SK-N-SH treated with all-trans-retinoic acid at 6 μM for 48 hours (cell line): ENCODE results near the gene BEND5.

ENCODE experiments used
- ATAC-seq: fragments of 200-7000 bp; cut with Tn5 transposase; 3 replicates; pipeline ENCODE4 v1.9.1; 2020; ENCODE audit warnings: mild to moderate bottlenecking, moderate library complexity
- ARNTL ChIP-seq: fragments of 450-650 bp; formaldehyde crosslinking; IDR thresholded peaks from 2 replicates; pipeline ENCODE4 v1.5.0; 2020; ENCODE audit warnings: low read depth, mild to moderate bottlenecking, moderate library complexity, borderline replicate concordance
- BACH2 ChIP-seq: fragments of 250-450 bp; sonication (Bioruptor Pico); IDR thresholded peaks from 2 replicates; pipeline ENCODE4 v1.9.0; 2021; ENCODE audit warnings: mild to moderate bottlenecking, borderline replicate concordance
- CSDC2 ChIP-seq: fragments of 250-450 bp; sonication (Bioruptor Pico); IDR thresholded peaks from 2 replicates; pipeline ENCODE4 v1.5.0; 2020; ENCODE audit warnings: mild to moderate bottlenecking, moderate library complexity
- CSRNP3 ChIP-seq: fragments of 250-450 bp; sonication (Bioruptor Pico); IDR thresholded peaks from 2 replicates; pipeline ENCODE4 v1.5.1; 2021; ENCODE audit warnings: mild to moderate bottlenecking, moderate library complexity
- ESRRG ChIP-seq: fragments of 250-450 bp; sonication (Bioruptor Pico); IDR thresholded peaks from 2 replicates; pipeline ENCODE4 v1.6.1; 2021; ENCODE audit warnings: mild to moderate bottlenecking
- GLIS3 ChIP-seq: fragments of 250-450 bp; sonication (Bioruptor Pico); IDR thresholded peaks from 2 replicates; pipeline ENCODE4 v1.5.0; 2020; ENCODE audit warnings: mild to moderate bottlenecking, moderate library complexity
- ISL1 ChIP-seq: fragments of 250-450 bp; sonication (Bioruptor Pico); IDR thresholded peaks from 2 replicates; pipeline ENCODE4 v2.1.2; 2022; ENCODE audit warnings: mild to moderate bottlenecking, moderate library complexity
- OSR1 ChIP-seq: fragments of 250-450 bp; sonication (Bioruptor Pico); IDR thresholded peaks from 2 replicates; pipeline ENCODE4 v1.8.0; 2022; ENCODE audit warnings: moderate library complexity, mild to moderate bottlenecking, inconsistent platforms
- PPARA ChIP-seq: fragments of 250-450 bp; sonication (Bioruptor Pico); IDR thresholded peaks from 2 replicates; pipeline ENCODE4 v1.5.0; 2020; ENCODE audit warnings: mild to moderate bottlenecking, borderline replicate concordance
- RARB ChIP-seq: fragments of 250-450 bp; sonication (Bioruptor Pico); IDR thresholded peaks from 2 replicates; pipeline ENCODE4 v1.8.0; 2021; ENCODE audit warnings: mild to moderate bottlenecking, moderate library complexity
- SNAI2 ChIP-seq: fragments of 250-450 bp; sonication (Bioruptor Pico); IDR thresholded peaks from 2 replicates; pipeline ENCODE4 v1.5.0; 2020; ENCODE audit warnings: mild to moderate bottlenecking, moderate library complexity
- TCF4 ChIP-seq: fragments of 250-450 bp; sonication (Bioruptor Pico); IDR thresholded peaks from 2 replicates; pipeline ENCODE4 v1.8.0; 2021; ENCODE audit warnings: mild to moderate bottlenecking, moderate library complexity, borderline replicate concordance
- TOX ChIP-seq: fragments of 250-450 bp; sonication (Bioruptor Pico); IDR thresholded peaks from 2 replicates; pipeline ENCODE4 v1.8.0; 2021; ENCODE audit warnings: mild to moderate bottlenecking, moderate library complexity, borderline replicate concordance
- ZC3H10 ChIP-seq: fragments of 250-450 bp; sonication (Bioruptor Pico); IDR thresholded peaks from 2 replicates; pipeline ENCODE4 v1.5.1; 2021; ENCODE audit warnings: mild to moderate bottlenecking, moderate library complexity
- ZFP3 ChIP-seq: fragments of 250-450 bp; sonication (Bioruptor Pico); IDR thresholded peaks from 2 replicates; pipeline ENCODE4 v1.5.0; 2020; ENCODE audit warnings: mild to moderate bottlenecking, moderate library complexity
- ZFP30 ChIP-seq: fragments of 450-650 bp; formaldehyde crosslinking; IDR thresholded peaks from 2 replicates; pipeline ENCODE4 v1.5.0; 2022; ENCODE audit warnings: mild to moderate bottlenecking, moderate library complexity
- ZNF565 ChIP-seq: fragments of 450-650 bp; formaldehyde crosslinking; conservative IDR thresholded peaks from 2 replicates; pipeline ENCODE4 v1.5.0; 2020; ENCODE audit warnings: low read depth, mild to moderate bottlenecking, moderate library complexity
- ZNF70 ChIP-seq: fragments of 450-650 bp; formaldehyde crosslinking; IDR thresholded peaks from 2 replicates; pipeline ENCODE4 v1.5.0; 2020; ENCODE audit warnings: mild to moderate bottlenecking, moderate library complexity
- ZNF8 ChIP-seq: fragments of 450-650 bp; formaldehyde crosslinking; IDR thresholded peaks from 2 replicates; pipeline ENCODE4 v1.5.0; 2020; ENCODE audit warnings: mild to moderate bottlenecking, moderate library complexity
- TF ChIP-seq, protein P1 (sequence below): fragments of 250-450 bp; sonication (Bioruptor Pico); IDR thresholded peaks from 2 replicates; pipeline ENCODE4 v1.5.1; 2020; ENCODE audit warnings: low read depth, mild to moderate bottlenecking, moderate library complexity
- TF ChIP-seq, protein P2 (sequence below): fragments of 250-450 bp; sonication (Bioruptor Pico); IDR thresholded peaks from 2 replicates; pipeline ENCODE4 v1.5.0; 2020; ENCODE audit warnings: mild to moderate bottlenecking, moderate library complexity
- TF ChIP-seq, protein P3 (sequence below): fragments of 250-450 bp; sonication (Bioruptor Pico); IDR thresholded peaks from 2 replicates; pipeline ENCODE4 v1.8.0; 2021; ENCODE audit warnings: low read depth, mild to moderate bottlenecking, moderate library complexity, borderline replicate concordance
- TF ChIP-seq, protein P4 (sequence below): fragments of 250-450 bp; sonication (Bioruptor Pico); IDR thresholded peaks from 2 replicates; pipeline ENCODE4 v1.8.0; 2020; ENCODE audit warnings: mild to moderate bottlenecking, moderate library complexity, borderline replicate concordance

The BEND5 gene

GRCh38 chr1:48720929-48721328 is 55.8 kb downstream of the BEND5 start:
- TF ChIP-seq ISL1 (CRISPR knock-in tag) (no peak), ESRRG (CRISPR knock-in tag) (no peak), RARB (no peak), SNAI2 (no peak), ZC3H10 (CRISPR knock-in tag) (no peak), ZNF8 (CRISPR knock-in tag) (no peak), ARNTL (CRISPR knock-in tag) (no peak), ZNF70 (CRISPR knock-in tag) (no peak), TCF4 (no peak), ZNF565 (no peak), TOX (no peak), ZFP30 (CRISPR knock-in tag) (no peak)
- TF ChIP-seq, protein P1, sequence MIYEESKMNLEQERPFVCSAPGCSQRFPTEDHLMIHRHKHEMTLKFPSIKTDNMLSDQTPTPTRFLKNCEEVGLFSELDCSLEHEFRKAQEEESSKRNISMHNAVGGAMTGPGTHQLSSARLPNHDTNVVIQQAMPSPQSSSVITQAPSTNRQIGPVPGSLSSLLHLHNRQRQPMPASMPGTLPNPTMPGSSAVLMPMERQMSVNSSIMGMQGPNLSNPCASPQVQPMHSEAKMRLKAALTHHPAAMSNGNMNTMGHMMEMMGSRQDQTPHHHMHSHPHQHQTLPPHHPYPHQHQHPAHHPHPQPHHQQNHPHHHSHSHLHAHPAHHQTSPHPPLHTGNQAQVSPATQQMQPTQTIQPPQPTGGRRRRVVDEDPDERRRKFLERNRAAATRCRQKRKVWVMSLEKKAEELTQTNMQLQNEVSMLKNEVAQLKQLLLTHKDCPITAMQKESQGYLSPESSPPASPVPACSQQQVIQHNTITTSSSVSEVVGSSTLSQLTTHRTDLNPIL = no peak
- TF ChIP-seq, protein P2, sequence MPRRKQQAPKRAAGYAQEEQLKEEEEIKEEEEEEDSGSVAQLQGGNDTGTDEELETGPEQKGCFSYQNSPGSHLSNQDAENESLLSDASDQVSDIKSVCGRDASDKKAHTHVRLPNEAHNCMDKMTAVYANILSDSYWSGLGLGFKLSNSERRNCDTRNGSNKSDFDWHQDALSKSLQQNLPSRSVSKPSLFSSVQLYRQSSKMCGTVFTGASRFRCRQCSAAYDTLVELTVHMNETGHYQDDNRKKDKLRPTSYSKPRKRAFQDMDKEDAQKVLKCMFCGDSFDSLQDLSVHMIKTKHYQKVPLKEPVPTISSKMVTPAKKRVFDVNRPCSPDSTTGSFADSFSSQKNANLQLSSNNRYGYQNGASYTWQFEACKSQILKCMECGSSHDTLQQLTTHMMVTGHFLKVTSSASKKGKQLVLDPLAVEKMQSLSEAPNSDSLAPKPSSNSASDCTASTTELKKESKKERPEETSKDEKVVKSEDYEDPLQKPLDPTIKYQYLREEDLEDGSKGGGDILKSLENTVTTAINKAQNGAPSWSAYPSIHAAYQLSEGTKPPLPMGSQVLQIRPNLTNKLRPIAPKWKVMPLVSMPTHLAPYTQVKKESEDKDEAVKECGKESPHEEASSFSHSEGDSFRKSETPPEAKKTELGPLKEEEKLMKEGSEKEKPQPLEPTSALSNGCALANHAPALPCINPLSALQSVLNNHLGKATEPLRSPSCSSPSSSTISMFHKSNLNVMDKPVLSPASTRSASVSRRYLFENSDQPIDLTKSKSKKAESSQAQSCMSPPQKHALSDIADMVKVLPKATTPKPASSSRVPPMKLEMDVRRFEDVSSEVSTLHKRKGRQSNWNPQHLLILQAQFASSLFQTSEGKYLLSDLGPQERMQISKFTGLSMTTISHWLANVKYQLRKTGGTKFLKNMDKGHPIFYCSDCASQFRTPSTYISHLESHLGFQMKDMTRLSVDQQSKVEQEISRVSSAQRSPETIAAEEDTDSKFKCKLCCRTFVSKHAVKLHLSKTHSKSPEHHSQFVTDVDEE = no peak
- TF ChIP-seq, protein P3, sequence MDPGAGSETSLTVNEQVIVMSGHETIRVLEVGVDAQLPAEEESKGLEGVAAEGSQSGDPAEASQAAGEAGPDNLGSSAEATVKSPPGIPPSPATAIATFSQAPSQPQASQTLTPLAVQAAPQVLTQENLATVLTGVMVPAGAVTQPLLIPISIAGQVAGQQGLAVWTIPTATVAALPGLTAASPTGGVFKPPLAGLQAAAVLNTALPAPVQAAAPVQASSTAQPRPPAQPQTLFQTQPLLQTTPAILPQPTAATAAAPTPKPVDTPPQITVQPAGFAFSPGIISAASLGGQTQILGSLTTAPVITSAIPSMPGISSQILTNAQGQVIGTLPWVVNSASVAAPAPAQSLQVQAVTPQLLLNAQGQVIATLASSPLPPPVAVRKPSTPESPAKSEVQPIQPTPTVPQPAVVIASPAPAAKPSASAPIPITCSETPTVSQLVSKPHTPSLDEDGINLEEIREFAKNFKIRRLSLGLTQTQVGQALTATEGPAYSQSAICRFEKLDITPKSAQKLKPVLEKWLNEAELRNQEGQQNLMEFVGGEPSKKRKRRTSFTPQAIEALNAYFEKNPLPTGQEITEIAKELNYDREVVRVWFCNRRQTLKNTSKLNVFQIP (CRISPR knock-in tag) = no peak
- TF ChIP-seq, protein P4, sequence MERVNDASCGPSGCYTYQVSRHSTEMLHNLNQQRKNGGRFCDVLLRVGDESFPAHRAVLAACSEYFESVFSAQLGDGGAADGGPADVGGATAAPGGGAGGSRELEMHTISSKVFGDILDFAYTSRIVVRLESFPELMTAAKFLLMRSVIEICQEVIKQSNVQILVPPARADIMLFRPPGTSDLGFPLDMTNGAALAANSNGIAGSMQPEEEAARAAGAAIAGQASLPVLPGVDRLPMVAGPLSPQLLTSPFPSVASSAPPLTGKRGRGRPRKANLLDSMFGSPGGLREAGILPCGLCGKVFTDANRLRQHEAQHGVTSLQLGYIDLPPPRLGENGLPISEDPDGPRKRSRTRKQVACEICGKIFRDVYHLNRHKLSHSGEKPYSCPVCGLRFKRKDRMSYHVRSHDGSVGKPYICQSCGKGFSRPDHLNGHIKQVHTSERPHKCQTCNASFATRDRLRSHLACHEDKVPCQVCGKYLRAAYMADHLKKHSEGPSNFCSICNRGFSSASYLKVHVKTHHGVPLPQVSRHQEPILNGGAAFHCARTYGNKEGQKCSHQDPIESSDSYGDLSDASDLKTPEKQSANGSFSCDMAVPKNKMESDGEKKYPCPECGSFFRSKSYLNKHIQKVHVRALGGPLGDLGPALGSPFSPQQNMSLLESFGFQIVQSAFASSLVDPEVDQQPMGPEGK = no peak
- ATAC-seq = no peak

- no peak for TF ChIP-seq ZFP30 (CRISPR knock-in tag)
- TF ChIP-seq, protein P4 = no peak
- TF ChIP-seq ESRRG (CRISPR knock-in tag) = no peak
- TF ChIP-seq, protein P1 = no peak
- TF ChIP-seq, protein P2 = no peak
- TF ChIP-seq CSRNP3 (CRISPR knock-in tag) = no peak
- no peak for TF ChIP-seq OSR1
- no peak for TF ChIP-seq ARNTL (CRISPR knock-in tag)
- TF ChIP-seq PPARA (CRISPR knock-in tag) = no peak
- TF ChIP-seq ZC3H10 (CRISPR knock-in tag) = no peak
- TF ChIP-seq ZNF565 = no peak
- no peak for TF ChIP-seq GLIS3
- TF ChIP-seq TCF4 = no peak
- TF ChIP-seq ZFP3 (CRISPR knock-in tag) = no peak
- no peak for TF ChIP-seq CSDC2
- no peak for TF ChIP-seq BACH2 (CRISPR knock-in tag)
- ATAC-seq = no peak
Measured at GRCh38 chr1:48718705-48719104, 58.0 kb downstream of the BEND5 start.
